ENCODE measurements around the gene ALG9.

DNA sequence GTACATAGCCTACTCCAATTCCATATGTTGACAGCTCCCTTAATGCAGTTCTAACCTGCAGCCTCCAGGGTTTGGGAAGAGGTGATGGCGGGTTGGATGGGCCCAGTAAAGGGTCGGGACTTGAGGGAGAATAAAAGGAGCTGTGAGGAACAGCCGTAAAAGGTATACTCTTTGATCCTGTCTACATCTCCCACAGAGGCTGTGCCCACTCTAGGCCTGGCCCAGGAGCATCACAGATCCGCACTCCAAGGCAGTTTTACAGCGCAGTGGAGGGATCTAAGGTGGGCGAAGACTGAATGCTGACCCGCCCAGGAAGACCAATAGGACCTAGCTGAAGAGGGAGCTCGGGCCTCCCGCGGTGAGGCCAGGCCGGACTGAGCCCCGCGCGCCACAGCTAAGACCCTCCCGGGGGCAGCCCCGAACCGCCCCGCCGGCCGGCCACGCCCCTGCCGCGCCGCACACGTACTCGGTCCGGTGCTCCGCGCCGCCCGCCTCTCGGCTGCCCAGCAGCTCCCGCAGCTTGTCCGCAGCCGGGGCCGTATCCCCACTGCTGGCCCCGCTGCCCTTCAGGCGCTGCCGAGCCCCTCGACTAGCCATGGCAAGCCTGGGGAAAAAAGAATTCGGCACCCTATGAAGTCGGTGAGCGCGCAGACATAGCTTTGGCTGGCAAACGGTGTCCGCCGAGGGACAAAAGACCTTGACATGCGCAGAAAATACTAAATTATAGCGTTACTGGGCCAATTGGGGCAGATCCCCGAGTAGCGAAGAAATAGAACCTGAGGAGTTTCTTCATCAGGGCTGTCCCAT is at the start of gene ALG9:
- TF ChIP-seq, protein P1, sequence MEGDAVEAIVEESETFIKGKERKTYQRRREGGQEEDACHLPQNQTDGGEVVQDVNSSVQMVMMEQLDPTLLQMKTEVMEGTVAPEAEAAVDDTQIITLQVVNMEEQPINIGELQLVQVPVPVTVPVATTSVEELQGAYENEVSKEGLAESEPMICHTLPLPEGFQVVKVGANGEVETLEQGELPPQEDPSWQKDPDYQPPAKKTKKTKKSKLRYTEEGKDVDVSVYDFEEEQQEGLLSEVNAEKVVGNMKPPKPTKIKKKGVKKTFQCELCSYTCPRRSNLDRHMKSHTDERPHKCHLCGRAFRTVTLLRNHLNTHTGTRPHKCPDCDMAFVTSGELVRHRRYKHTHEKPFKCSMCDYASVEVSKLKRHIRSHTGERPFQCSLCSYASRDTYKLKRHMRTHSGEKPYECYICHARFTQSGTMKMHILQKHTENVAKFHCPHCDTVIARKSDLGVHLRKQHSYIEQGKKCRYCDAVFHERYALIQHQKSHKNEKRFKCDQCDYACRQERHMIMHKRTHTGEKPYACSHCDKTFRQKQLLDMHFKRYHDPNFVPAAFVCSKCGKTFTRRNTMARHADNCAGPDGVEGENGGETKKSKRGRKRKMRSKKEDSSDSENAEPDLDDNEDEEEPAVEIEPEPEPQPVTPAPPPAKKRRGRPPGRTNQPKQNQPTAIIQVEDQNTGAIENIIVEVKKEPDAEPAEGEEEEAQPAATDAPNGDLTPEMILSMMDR (tag by site-specific recombination; IDR thresholded peaks at IDR 0.05): peak; percentile 44; the same call in 1 of the 2 replicates
- TF ChIP-seq, protein P2, sequence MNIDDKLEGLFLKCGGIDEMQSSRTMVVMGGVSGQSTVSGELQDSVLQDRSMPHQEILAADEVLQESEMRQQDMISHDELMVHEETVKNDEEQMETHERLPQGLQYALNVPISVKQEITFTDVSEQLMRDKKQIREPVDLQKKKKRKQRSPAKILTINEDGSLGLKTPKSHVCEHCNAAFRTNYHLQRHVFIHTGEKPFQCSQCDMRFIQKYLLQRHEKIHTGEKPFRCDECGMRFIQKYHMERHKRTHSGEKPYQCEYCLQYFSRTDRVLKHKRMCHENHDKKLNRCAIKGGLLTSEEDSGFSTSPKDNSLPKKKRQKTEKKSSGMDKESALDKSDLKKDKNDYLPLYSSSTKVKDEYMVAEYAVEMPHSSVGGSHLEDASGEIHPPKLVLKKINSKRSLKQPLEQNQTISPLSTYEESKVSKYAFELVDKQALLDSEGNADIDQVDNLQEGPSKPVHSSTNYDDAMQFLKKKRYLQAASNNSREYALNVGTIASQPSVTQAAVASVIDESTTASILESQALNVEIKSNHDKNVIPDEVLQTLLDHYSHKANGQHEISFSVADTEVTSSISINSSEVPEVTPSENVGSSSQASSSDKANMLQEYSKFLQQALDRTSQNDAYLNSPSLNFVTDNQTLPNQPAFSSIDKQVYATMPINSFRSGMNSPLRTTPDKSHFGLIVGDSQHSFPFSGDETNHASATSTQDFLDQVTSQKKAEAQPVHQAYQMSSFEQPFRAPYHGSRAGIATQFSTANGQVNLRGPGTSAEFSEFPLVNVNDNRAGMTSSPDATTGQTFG (tag by site-specific recombination; IDR thresholded peaks at IDR 0.05; ENCODE audit: borderline replicate concordance): no peak

Measured in HEK293 (cell line).